Heart right ventricle (tissue), 16 donors: ENCODE results near the gene ZNF181. TPM values are rescaled to one million over a fixed set of nuclear protein-coding genes. Genes with fewer than 3 reads are reported as not detected.

ENCODE experiments used
- ATAC-seq, 8 donors: fragments of 200-7000 bp; cut with Tn5 transposase; one replicate each; pipeline ENCODE4 v1.9.1; 2020; ENCODE audit warnings: mild to moderate bottlenecking in 8 of 8, moderate library complexity in 8 of 8, moderate number of reproducible peaks in 1 of 8
- DNase-seq, 2 donors: peaks; one replicate each; pipeline ENCODE4 v3.0.0-alpha.2; 2020
- H3K27ac ChIP-seq, 10 donors: fragments of 200-600 bp; sonication (generic) in 2 of 10; one replicate each; pipeline versions ENCODE4 v1.5.0 to v1.8.0; 2020 to 2022; ENCODE audit warnings: mild to moderate bottlenecking in 3 of 10
- H3K27me3 ChIP-seq, 7 donors: fragments of 200-600 bp; one replicate each; pipeline ENCODE4 v1.8.0; 2021 to 2022; ENCODE audit warnings: mild to moderate bottlenecking in 2 of 7
- H3K36me3 ChIP-seq, 9 donors: fragments of 200-600 bp; sonication (generic) in 1 of 9; one replicate each; pipeline versions ENCODE4 v1.5.0 to v1.8.0; 2020 to 2022; ENCODE audit warnings: mild to moderate bottlenecking in 2 of 9
- H3K4me1 ChIP-seq, 9 donors: fragments of 200-600 bp; sonication (generic) in 1 of 9; one replicate each; pipeline versions ENCODE4 v1.5.0 to v1.8.0; 2020 to 2022; ENCODE audit warnings: mild to moderate bottlenecking in 4 of 9
- H3K4me3 ChIP-seq, 10 donors: fragments of 200-600 bp; sonication (generic) in 2 of 10; one replicate each; pipeline versions ENCODE4 v1.5.0 to v1.8.0; 2020 to 2022; ENCODE audit warnings: mild to moderate bottlenecking in 7 of 10, moderate library complexity in 2 of 10
- H3K9me3 ChIP-seq, 11 donors: fragments of 200-600 bp in 10 of 11; sonication (generic) in 2 of 11; one replicate each; pipeline versions ENCODE4 v1.5.0 to v1.8.0; 2013 to 2022; ENCODE audit warnings: mild to moderate bottlenecking in 2 of 11, control low read depth in 1 of 11, moderate library complexity in 1 of 11
- CTCF ChIP-seq, 9 donors: fragments of 200-600 bp; sonication (generic) in 2 of 9; IDR thresholded peaks; one replicate each; pipeline versions ENCODE4 v1.5.0 to v1.8.0; 2021 to 2022; ENCODE audit warnings: antibody characterized with exemption in 9 of 9, mild to moderate bottlenecking in 5 of 9, moderate library complexity in 1 of 9
- WGBS, 2 donors: extraction: QIAGEN DNeasy Blood & Tissue Kit; methylation state at CpG; one replicate each; pipeline ENCODE4 v1.1.7; 2013; ENCODE audit warnings: inconsistent platforms in 1 of 2; 5-methylcytosine and 5-hydroxymethylcytosine counted together
- intact Hi-C, 10 donors: fragments of 100-400 bp; cut with DNase I; formaldehyde crosslinking; loops; one replicate each; pipeline versions ENCODE4 v1.11.1 to v1.14.2; 2022
- polyA plus RNA-seq, 2 donors: library from polyadenylated mRNA; stranded (reverse); fragments of 200-250 nt; gene quantifications; one replicate each; pipeline ENCODE4 v1.2.3, GENCODE V29; 2013
- total RNA-seq, 10 donors: library from RNA; stranded (reverse); fragmentation: NEBNext Ultra II Directional in 3 of 10; extraction: Animal tissue kit (Norgen Biotek cat#: 25700) in 3 of 10; gene quantifications; one replicate each; pipeline versions ENCODE4 v1.2.1 to v1.2.4, GENCODE V29; 2021 to 2023
- donor health status: Arrhythmogenic right ventricular cardiomyopathy.
- donor health status: ischemic (EF 13 %, LVEDD 7.1; RV severe dilation, severe dysfunction).
- donor health status: healthy with polysubstance abuse.
- donor health status: DM: no; HTN: yes; CAD: no.
- donor health status: DM: no; HTN: no; CAD: no.
- donor health status: ischemic (EF 25% LVEDD 6.9; RV normal size, moderate dysfunction).
- donor health status: ischemic (EF 25% LVEDD 5.7; RV mildly dilated, moderate dysfunction).
- donor health status: healthy.
- donor health status: DM: yes; HTN: yes; CAD: no.
- donor health status: Ischemic cardiomyopathy.
- donor health status: ischemic (EF 35%, LVEDD 5.7; RV mildly dilated, moderate dysfunction).
- donor health status: nonischemic (EF 11% LVEDD 7.7; RV severe dilation, severe dysfunction).
- donor health status: DM: yes; HTN: yes; CAD: no.
- donor health status: PGD.
- donor health status: ischemic (EF 29% LVEDD 5.4; RV normal size, mild dysfunction).
- donor health status: nonischemic (EF 23%, LVEDD 6.1; RV moderate dilation, normal function).

The ZNF181 gene
- total and polyA plus RNA-seq, 12 donors = 6.2 to 27.6 (median 18.3) TPM

GRCh38 chr19:34711890-34712289 is 22.2 kb upstream of the ZNF181 start:
- H3K27ac ChIP-seq = no peak overlapping the region
- DNase-seq = no peak
- intact Hi-C loops = loop anchor here (1.0 to 10.0 kb wide), 7 partner anchors 73 to 211 kb away; no protein-coding TSS in a partner anchor
- no peak for TF ChIP-seq CTCF (IDR thresholded peaks at IDR 0.05)
- peaks cover 0 to 36% (median 0%) of the 10 kb centered on the region in 11 donors for H3K9me3 ChIP-seq
- 64 to 69% methylated on average over 6 of the region's 6 CpGs for WGBS, 2 donors
- H3K27me3 ChIP-seq = peaks cover 0 to 9% (median 0%) of the 10 kb centered on the region in 7 donors
- no peak overlapping the region for H3K4me3 ChIP-seq
- no peak for ATAC-seq
- H3K4me1 ChIP-seq = peaks cover 0 to 6% (median 0%) of the 10 kb centered on the region in 9 donors
- H3K36me3 ChIP-seq = no peaks in the 10 kb centered on the region

- intact Hi-C loops = loop anchor here (1.0 to 10.0 kb wide), 8 partner anchors 72 to 212 kb away; no protein-coding TSS in a partner anchor
- Histone ChIP-seq H3K4me3 (no peak overlapping the region), H3K27ac (no peak overlapping the region), H3K36me3 (no peaks in the 10 kb centered on the region), H3K4me1 (peaks cover 0 to 6% (median 0%) of the 10 kb centered on the region in 9 donors), H3K27me3 (peaks cover 0 to 9% (median 0%) of the 10 kb centered on the region in 7 donors), H3K9me3 (peaks cover 0 to 32% (median 0%) of the 10 kb centered on the region in 11 donors)
- TF ChIP-seq CTCF (IDR thresholded peaks at IDR 0.05) = peak; percentile 76 to 87 (median 85)
- DNase-seq (peak in 1 of 2 donors; percentile 76), ATAC-seq (peak; percentile 68 to 82 (median 74))
- WGBS, 2 donors = 34% methylated on average over 11 of the region's 11 CpGs
These were observed 21.4 kb upstream of the ZNF181 start for GRCh38 chr19:34712395-34713261.

- ATAC-seq (no peak), DNase-seq (no peak)
- peaks cover 0 to 9% (median 0%) of the 10 kb centered on the region in 7 donors for H3K27me3 ChIP-seq
- peaks cover 0 to 6% (median 0%) of the 10 kb centered on the region in 9 donors for H3K4me1 ChIP-seq
- H3K36me3 ChIP-seq = no peaks in the 10 kb centered on the region
- no peak overlapping the region for H3K4me3 ChIP-seq
- no peak for TF ChIP-seq CTCF (IDR thresholded peaks at IDR 0.05)
- peaks cover 0 to 32% (median 0%) of the 10 kb centered on the region in 11 donors for H3K9me3 ChIP-seq
- no peak overlapping the region for H3K27ac ChIP-seq
- intact Hi-C loops = loop anchor here in 9 of 10 donors (1.0 to 10.0 kb wide), 7 partner anchors 73 to 212 kb away; no protein-coding TSS in a partner anchor
- WGBS, 2 donors = 82 to 89% methylated on average over 2 of the region's 2 CpGs
These were observed 20.8 kb upstream of the ZNF181 start for GRCh38 chr19:34713262-34713637.

GRCh38 chr19:34715357-34715756 is 18.7 kb upstream of the ZNF181 start:
- intact Hi-C loops = loop anchor here in 1 of 10 donors (10.0 kb wide), 1 partner anchor 211 kb away; no protein-coding TSS in a partner anchor
- TF ChIP-seq CTCF (IDR thresholded peaks at IDR 0.05) = no peak
- Histone ChIP-seq H3K27ac (no peak overlapping the region), H3K4me1 (peaks cover 0 to 6% (median 0%) of the 10 kb centered on the region in 9 donors), H3K4me3 (no peak overlapping the region), H3K9me3 (peaks cover 0 to 32% (median 0%) of the 10 kb centered on the region in 11 donors), H3K27me3 (peaks cover 0 to 9% (median 0%) of the 10 kb centered on the region in 7 donors), H3K36me3 (no peaks in the 10 kb centered on the region)
- DNase-seq (no peak), ATAC-seq (no peak)
